Kidney tubule cell (primary cell): ENCODE data around the gene RCAN2.
A peak's percentile ranks its signal among the peaks of the same experiment; 100 is the strongest.

Experiments used
- DNase-seq: peaks from one replicate; pipeline ENCODE4 v3.0.0-alpha.2; 2018; ENCODE audit warnings: low spot score

Gene RCAN2

DNA sequence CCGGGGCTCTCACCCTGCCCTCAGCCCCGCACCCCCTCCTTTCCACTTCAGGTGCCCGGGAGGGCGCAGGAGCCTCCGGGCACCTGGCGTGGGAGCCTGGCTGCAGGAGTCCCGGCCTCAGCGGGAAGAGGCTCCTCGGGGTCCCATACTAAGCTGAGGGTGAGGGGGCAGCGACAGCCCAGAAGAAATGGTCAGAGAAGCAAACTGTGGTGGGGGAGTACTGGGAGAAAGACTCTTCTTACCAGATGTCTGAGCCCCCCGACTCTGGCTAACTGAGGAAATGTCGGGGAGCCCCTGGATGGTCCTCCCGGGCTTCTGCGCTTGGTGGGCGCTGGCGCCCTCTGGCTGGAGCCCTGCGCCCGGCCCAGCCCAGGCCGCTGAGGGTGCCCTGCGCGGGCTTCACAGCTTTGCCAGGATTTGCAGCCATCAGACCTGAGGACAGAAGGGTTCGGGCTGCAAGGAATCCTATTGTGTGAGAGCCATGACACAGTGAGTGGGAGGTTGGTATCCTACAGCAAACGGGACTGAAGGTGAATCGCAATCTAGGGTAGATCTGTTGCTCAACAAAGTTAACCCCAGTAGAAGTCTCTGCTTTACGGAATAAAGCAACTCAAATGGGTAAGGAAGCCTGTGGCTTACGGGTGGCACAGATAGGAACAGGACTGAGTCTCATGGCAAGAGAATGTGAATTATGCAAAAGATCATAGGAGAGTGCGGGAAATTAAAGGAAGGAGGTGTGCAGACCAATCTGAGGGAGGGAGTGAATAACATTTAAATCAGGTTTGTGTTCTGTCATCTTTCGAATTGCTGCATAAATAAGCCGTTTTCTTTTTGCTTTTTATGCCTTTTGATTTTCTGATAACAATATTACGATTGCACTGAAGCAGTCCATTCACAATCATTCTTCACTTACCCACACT, 639 bp upstream of the RCAN2 start:
- DNase-seq, result peak; percentile 59

DNA sequence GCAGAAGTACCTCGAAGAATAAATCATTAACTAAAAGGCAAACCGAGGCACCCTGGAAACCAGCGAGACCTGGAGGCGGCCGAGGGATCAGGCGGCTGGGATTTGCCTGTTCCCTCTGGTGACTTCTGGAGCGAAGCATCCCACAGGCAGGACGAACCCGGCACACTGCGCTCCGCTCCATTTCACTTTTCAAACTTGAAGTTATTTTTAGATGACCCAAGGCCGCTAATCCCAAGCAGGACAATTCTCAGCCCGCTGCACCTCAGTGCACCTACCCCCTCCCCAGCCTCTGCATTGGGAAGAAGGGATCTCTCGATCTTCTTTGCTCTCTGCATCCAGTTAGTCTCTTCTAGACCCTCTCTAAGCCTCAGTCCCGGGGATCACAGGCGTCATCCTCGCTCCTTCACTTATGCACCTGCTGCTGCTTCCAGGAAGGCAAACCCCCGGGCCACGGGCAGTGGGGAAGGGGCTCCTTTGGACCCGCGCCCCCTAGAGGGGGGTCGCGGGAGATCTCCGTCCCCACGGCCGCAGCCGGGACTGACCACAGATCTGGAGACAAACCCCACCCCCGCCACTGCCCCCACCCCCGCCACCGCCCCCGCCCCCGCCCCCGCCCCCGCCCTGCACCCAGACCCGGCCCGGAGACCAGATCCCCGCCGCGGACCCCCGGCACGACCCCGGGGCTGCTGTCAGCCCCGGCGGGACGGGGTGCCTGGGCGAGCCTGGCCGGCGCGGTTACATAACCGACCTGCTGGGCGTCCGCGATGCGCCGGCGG, 636 bp downstream of the RCAN2 start:
- DNase-seq, result peak; percentile 66

DNA sequence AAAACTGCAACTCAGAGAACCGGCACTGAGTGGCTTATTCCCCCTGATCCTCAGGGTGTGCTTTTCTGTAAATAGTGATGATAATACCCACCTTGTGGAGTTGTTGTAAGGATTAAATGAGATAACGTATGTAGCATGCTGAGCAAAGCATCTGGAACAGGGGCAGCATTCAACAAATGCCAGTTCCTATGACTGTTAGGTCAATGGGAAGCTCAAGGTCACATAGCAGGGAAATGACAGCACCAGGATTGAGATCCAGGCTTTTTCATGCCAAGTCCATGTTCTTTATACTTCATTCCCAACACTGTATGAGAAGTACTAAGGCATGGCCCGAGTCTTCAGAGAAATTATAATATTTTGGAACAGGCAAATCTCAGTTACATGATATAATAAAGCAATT, 5.1 kb downstream of the RCAN2 start:
- DNase-seq, result no peak

DNA sequence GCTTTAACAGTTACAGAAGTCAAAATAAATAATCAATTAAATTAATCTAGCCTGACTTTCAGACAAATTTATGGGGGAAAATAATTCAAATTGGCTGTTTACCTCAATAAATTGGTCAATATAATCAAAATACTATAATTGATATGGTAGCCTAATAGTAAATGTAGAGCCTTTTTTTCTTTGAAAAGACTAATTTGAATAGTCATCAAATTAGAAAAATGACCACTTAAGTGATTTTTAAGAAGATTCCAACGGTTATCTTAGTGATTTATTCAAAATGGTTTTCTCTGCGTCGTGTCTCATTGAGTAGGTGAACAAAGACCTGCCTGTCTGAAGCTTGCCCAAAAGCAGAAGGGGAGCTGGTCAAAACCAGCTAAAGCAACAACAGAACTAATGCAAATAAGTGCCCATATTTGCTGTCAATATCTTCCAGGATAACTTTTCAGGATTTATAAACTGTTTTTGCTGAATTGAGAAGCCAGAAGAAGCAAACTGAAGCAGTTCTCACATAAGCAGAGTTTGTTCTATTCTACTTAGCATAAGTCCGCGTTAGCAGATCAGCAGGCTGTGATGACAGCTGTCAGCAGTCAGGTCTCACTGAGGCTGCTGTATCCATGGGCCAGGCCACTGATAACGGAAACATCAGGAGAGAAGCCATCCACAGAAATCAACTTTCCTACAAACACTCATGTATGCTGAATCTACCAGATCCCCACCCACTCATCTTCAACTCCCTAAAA, 7.0 kb downstream of the RCAN2 start:
- no peak for DNase-seq

DNA sequence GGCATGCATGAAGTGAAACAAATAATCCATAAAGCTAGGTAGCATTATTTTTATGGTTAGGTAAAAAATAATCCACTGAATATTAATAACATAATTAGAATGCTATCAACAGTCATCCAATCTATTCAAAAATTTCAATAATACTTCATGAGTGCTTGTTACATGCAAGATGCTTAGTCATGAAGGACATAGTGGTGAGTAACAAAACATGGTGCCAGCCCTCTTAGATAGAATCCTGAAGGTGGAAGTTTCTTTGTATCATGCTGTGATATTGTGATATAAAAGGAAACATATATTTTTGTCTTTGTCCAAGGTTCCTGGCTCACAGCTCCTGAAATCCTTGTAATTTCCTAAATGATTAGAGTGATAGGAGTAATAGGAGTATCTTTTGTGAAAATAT, 14.9 kb downstream of the RCAN2 start:
- DNase-seq, result no peak

DNA sequence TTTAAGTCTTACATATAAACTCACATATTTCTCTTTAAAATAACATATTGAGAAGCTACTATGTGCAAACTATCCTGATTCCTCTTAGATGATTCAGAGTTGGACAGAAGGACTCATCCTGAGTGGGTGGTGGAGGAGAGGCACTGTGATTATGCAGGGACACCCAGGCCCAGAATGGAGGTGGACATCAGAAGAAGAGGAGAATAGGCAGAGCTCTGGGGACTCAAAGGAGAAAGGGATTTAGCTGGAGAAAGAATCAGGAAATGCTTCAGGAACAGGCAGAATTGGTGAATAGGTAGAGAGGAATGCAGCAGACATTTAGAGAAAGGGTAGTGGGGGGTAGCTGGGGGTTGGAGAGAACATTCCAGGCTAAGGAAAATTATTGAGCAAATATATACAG, 17.4 kb downstream of the RCAN2 start:
- DNase-seq, result peak; percentile 64

DNA sequence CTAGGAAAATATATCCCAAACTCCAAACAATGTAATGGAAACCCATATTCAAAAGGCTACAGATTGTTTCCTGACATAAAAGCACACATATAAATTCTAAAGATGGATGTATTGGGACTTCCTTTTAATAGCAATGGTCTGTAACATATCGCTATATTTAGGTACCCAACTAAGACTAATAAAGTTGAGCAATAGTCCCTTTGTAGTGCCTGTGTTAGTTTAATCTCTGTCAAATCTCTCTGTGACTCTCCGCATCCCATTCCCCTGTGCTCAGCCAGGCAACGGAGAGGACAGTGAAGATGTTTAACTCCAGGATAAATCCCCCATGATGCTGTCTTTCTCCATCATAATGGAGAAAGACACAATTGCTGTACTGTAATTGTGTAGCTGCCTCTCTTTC, 19.0 kb downstream of the RCAN2 start:
- DNase-seq, result no peak

DNA sequence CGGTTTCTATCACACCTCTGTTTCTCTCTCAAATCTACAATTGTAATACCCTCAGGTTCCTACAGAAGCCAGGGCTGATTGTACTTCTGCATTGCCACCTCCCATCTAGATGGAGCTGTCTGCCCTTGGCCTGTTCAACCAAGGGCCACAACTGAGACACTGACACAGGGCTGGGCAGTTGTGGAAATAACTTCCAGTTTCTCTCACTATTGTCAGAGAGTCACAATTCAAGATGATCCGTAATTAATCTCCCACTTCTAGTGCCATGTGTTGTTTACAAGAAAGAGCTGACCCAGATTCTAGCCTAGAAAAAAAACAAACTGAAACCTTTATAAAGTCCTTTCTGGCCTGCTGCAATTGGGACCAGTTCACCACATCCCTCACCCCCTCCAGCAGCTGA, 22.2 kb downstream of the RCAN2 start:
- no peak for DNase-seq

DNA sequence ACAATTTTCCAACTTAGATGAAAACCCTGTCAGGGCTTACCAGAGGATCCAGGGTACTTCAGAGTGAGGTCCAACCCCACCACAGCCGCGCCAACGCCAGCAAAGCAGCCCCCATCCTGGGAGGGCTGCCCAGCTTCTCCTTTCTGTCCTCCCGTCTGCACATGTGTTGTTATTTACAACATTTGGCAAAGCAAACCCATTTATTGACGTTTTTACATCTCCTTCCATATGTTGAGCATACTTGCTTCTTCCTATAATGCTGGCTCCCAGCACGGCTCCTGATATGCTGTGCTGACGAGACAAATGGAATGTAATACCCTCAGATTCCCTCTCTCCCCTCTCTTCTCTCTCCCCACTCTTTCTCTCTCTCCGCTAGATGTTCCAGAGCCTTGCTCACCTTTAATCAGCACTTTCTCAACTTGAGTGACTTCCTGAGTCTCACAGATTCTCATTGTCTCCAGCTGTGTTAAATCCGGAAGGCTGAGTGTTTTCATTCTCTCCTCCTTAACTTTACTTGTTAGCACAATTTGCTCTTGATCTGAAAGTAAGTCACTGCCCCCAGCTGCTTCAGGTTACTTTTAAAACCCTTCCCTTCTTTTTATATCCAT, 22.7 kb downstream of the RCAN2 start:
- no peak for DNase-seq

DNA sequence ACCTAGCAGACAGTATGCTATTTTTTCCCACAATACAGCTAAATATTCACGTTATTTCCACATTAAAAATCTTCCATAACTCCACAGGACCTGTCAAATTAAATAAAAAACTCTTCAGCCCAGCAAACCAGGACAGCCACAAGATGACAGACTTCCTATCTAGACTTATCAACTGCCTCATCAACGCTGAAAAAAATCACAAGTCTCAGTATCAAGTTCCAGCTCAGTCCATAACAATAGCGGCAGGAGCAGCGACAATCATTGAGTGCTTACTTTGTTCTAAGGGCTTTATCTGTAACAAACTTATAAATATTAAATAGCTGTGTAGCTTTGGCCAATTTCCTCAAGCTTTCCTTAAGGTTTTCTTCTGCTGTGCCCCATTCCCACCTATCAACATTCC, 24.7 kb downstream of the RCAN2 start:
- DNase-seq, result no peak

DNA sequence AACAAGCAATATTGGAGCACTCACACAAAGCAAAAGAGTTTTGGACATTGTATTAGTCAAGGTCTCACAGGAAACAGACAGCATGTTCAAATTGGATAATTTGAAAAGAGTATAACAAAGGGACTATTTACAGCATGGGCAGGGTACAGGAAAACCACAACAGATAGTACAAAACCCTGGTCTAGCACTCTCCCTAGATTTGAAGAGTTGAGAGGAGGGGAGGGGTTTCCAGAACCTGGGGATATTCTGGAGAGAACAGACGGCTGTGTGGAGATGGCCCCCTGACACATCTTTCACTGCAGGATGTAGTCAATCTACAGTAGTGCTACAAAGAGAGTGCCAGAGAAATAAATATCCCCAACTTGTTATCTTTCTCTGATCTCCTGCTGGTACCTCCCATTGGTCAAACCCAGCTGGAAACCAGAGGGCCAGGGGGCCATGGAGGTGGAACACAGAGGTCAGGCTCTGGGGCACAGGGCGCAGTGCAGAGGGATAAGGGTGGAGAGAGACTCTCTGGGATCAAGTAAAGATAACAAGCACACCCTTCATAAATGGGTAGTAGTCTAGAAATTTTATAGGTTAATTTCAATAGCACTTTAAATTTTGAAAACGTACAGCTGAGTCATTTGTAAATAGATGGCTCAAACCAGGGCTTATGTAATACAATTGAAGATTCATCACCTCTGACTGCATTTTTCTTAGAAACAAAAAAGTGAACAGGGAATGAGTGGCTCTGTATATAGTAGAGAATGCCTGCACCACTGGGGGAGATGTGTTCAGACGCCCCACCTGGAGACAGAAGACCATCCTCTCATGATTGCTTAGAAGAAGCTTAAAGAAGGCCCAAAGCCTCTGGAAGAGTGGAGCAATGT, 25.7 kb downstream of the RCAN2 start:
- no peak for DNase-seq

DNA sequence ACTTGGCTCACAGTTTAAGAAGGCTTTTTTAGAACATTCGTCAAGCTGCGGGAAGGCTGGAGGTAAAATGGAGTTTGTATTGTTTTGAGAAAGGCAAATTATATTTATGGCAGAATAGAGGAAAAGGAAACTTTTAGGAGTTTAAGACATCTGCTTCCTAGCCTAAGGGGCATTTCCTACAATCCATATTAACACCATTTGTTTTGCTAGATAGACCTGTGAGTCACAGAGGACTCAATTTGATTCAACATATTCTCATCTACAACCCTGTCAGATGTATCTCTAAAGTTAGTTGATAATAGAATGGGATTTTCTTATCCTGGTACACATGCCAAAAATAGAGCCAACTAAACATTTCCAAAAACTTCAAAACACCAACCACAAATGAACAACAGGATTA, 35.0 kb downstream of the RCAN2 start:
- no peak for DNase-seq

DNA sequence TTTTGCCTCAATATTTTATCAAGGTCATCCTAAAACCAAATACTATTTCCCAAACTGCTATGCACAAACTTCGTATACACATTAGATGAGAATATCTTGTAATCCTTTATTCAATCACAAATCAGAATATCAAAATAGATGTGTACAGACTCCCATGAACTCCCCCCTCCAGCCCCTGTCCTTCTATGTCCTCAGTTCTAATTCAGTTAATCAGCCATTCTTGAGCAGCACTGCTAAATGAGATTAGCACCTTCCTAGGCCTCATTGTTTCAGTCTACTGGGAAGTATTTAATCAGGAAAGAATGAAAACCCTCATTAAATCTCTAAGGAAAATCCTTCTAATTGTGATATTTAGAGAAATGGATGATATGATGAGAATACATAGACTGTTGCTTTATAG, 36.6 kb downstream of the RCAN2 start:
- no peak for DNase-seq

DNA sequence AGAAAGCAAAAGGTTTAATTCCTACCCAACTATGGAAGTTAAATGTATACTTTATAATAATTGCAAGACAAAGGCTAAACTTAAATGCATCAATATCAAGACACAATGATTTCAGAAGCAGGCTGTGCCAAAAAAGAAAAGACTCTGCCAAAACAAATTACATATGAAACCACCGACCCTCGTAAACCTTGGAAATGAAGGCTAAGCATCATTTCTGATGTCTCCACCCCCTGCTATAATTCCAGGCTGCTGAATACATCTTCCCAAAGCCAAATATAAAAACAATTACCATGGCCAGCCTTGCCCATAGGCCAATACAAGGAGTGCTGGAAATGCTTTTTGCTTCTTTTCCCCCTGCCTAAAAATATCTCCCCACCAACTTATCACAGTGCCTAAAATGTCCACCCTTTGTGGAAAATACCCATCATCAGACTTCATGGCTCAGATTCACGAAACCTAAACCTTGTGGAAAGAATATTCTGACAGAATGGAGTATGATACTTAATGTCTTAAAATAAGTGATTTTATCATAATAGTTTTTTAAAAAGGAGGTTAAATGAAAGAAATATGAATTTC, 37.4 kb downstream of the RCAN2 start:
- DNase-seq, result no peak

DNA sequence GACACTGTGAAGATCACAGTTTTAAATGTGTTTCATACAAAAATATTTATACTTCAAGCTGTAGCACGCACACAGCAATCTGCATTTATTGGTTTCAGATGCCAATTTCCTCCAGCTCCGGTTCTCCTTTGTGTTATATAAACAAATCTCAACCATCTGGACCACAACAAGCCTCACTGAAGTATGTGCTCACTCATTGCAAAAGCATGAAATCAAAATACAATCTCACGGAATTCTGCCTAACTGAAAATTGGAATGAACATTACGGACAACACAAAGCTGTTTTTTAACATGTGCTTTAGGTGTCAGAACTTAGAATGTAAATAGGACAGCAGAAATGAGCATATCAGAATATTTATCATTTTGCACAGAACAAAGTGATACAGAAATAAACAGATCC, 38.0 kb downstream of the RCAN2 start:
- DNase-seq, result no peak

DNA sequence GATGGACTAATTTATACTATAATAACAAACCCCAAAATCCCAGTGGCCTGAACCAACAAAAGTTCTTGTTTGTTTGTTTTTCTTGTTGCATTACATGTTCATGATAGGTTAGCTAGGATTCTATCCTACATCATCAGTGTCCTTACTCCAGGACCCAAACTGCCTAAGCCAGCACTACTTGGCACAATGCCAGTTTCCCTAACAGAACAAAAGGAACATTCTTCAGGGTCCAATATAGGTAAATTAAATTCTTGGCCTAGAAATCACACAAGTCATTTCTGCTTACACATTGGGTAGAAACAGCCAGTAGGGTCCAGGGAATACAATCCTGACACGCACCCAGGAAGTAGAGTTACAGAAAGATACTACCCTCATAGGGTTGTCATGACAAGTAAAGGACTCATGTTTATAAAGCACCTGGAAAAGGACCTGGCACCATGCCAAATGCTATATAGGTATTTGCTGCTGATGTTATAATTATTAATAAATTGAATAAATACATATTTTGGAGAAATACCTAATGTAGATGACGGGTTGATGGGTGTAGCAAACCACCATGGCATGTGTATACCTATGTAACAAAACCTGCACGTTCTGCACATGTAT, 38.8 kb downstream of the RCAN2 start:
- DNase-seq, result no peak

DNA sequence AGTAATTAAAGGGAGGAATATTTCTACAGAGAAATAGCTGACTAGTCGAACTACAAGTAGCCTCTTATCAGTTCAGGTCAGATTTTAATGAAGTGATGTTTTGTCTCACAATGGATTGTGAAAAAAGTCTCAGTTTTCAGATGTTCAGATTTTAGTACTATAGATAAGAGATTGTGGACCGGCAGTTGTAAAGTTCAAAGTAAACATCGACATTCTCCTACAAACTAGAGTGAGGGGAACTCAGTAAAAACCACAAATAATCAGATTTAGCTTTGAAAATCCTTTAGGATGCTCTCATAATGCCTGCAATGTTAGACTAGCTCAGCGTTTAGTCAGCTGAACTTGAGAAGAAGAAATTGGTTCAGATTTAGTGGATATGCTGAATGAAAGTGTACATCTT, 39.9 kb downstream of the RCAN2 start:
- DNase-seq, result no peak

DNA sequence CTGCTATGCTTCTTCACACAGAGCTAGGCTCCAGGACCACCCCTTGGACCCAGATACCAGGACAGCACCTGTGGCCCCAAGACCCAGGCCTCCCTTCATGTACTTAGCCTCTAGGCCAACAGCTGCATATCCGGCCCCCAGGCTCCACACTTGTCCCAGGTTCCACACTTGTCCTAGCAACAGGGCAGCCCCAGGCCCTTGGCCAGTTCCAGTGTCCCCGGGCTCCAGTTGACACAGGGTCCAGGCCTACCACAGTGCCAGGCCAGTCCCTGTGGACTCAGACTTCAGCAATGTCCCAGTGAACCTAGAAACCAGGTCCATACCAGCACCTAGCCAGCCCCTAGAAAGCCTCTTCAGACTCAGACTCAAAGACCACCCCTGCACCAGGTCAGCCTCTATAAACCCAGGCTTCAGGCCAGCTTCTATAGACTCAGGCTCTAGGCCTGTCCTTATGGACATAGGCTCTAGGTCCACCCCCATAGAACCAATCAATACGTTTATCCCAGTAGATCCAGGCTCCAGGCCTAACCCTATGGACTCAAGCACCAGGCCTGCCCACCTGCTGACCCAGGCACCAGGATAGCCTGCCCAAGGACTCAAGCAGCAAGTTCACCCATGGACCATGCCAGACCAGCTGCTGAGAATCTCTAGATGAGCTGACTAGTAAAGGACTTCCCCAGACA, 46.3 kb downstream of the RCAN2 start:
- DNase-seq, result no peak

DNA sequence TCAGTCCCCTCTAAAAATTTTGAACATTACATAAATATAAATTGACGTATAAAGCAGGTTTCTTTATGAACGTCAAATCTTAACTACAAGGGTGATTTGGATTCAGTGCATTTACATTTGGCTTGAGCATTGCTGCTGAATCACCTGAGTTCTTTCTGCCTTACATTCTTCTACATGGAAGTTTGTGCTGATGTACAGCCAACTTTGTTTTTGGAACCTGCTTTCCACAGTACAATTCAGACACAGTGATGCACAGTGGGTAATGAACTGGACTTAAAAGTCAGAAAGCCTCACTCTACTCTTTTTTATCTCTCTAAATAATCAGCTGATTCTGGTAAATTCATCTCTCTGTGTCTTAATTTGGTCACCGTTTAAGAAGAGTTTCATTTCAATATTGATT, 47.6 kb downstream of the RCAN2 start:
- no peak for DNase-seq

DNA sequence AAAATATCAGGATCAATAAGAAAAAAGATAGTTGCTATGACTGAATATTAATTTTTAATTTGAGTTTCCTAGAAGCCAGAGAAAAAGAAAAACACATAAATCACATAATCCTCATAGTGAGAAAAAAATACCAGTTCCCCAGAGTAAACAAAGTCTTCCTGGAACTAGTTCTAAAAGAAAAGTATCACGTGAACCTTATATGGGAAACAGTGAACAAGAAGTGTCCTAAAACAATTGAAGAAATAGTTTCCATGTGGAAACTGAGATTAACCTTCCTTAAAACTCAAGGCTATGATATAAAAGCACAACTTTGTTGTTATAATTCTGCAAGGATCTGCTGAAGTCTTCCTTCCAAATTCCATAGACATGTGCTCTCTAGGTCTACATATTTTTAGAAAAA, 50.6 kb downstream of the RCAN2 start:
- DNase-seq, result no peak
